ENCODE data around the gene GNG4. TPM values are rescaled to one million over a fixed set of nuclear protein-coding genes. Genes with fewer than 3 reads are reported as not detected.
"Not testable (repeated sequence)": the region's sequence is repeated elsewhere in the genome, so short reads cannot be mapped to it uniquely, and the experiment has no call there.

GNG4 gene
- polyA plus RNA-seq, 1 donor from 2014 or later = not detected

DNA sequence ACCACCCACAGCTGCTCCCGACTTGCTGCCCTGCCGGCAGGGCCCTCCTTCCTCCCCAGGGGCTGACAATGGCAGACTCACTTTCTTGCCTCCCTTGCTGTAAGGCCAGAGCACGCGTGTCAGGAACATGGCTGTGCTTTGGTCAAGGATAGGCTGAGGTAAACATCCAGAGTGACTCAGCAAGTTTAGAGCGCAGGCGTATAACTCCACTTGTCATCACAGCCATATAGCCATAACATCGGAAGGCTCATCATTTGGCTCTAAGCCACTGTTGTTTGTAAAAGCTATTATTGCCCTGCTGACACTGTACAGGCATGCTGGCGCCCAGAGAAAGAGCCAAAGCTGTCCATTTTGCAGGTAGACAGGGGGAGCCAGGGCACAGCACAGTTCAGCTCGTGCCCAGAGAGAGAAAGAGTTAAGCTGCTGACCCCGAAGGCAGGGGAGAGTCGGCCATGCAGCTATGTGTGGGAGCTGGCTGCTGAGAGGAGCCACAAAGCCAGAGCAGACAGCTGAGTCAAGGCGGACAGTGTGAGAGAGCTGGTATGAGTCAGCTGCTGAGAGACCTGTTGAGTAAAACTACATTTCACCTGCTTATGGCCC, 60.6 kb downstream of the GNG4 start:
- peaks cover 24% of the 10 kb centered on the region for H3K27me3 Mint-ChIP-seq
- H3K4me1 Mint-ChIP-seq = peaks cover 0 to 1% (median 0%) of the 10 kb centered on the region in 3 donors
- no peaks in the 10 kb centered on the region for H3K36me3 Mint-ChIP-seq
- H3K9me3 Mint-ChIP-seq = peaks cover 9 to 20% (median 14%) of the 10 kb centered on the region in 3 donors
- H3K27ac Mint-ChIP-seq = no peak overlapping the region
- peak overlapping the region in 1 of 4 donors; percentile 74 for H3K4me3 Mint-ChIP-seq

DNA sequence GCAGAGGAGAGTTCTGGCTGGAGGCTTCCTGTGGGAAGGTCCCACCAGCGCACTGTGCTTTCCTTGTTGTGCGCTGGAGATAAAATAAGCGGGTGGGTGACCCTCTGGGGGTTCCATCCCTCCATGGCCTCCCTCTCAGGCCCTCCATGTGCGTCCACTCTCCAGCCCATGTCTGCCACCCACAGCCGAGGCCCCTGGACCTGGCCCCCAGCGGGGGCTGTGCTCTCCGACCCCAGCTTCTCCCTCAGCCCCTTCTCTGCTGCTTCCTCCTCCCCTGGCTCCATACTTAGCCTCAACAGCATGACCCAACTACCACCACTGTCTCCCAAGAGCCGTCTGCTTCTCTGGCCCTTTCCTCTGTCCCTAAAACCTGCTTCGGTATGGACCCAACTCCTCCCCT, 61.4 kb downstream of the GNG4 start:
- Mint-ChIP-seq H3K9me3 (peaks cover 9 to 18% (median 14%) of the 10 kb centered on the region in 3 donors), H3K27ac (no peak overlapping the region), H3K4me1 (peaks cover 0 to 1% (median 0%) of the 10 kb centered on the region in 3 donors), H3K27me3 (peaks cover 19% of the 10 kb centered on the region), H3K4me3 (no peak overlapping the region), H3K36me3 (no peaks in the 10 kb centered on the region)

DNA sequence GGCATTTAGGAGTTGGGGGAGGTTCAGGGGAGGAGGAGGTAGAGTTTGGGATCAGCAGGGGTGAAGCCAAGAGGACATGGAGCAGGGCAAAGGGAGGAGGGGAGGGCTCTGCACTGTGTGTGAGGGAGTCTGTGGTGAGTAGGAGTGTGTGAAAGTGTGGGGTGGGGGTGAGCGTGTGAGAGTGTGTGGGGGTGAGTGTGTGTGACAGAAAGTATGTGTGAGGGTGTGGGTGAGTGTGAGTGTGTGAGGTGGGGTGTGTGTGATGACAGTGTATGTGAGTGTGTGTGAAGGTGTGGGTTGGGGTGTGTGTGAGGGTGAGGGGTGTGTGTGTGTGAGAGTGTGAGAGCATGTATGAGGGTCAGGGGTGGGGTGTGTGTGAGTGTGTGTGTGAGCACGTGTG, 62.6 kb downstream of the GNG4 start:
- Mint-ChIP-seq H3K27ac (no peak overlapping the region), H3K4me3 (no peak overlapping the region), H3K27me3 (peaks cover 17% of the 10 kb centered on the region), H3K36me3 (no peaks in the 10 kb centered on the region), H3K4me1 (peaks cover 0 to 1% (median 0%) of the 10 kb centered on the region in 3 donors), H3K9me3 (peaks cover 10 to 21% (median 14%) of the 10 kb centered on the region in 3 donors)

DNA sequence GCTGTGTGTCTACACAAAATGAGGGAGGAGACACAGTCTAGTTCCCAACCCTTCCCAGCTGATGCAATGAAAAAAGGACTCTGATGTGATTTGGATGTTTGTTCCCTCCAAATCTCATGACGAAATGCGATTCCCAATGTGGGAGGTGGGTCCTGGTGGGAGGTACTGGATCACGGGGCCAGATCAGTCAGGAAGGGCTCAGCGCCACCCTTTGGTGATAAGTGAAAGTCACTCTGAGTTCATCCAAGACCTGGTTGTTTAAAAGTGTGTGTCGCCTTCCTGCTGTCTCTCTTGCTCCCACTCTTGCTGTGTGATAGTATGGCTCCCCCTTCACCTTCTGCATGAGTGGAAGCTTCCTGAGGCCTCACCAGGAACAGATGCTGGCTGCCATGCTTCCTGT, 63.2 kb downstream of the GNG4 start:
- peak overlapping the region in 1 of 3 donors; percentile 67 for H3K27ac Mint-ChIP-seq
- H3K36me3 Mint-ChIP-seq = no peaks in the 10 kb centered on the region
- peaks cover 11 to 25% (median 16%) of the 10 kb centered on the region in 3 donors for H3K9me3 Mint-ChIP-seq
- H3K4me1 Mint-ChIP-seq = peaks cover 0 to 1% (median 0%) of the 10 kb centered on the region in 3 donors
- H3K4me3 Mint-ChIP-seq = no peak overlapping the region
- peaks cover 12% of the 10 kb centered on the region for H3K27me3 Mint-ChIP-seq

DNA sequence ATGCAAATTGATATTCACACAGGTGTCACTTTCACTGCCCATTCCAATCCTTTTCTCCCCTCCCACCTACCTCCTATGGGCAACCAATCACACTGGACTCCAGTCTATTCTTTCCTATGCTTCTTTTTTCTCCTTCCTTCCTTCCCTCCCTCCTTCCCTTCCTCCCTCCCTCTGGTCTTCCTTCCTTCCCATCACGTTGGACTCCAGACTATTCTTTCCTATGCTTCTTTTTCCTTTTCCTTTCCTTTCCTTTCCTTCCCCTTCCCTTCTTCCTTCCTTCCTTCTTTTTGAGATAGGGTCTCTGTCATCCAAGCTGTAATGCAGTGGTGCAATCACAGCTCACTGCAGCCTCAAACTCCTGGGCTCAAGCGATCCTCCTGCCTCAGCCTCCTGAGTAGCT, 64.6 kb downstream of the GNG4 start:
- Mint-ChIP-seq H3K36me3 (peaks cover 2% of the 10 kb centered on the region), H3K9me3 (peaks cover 13 to 22% (median 16%) of the 10 kb centered on the region in 3 donors), H3K4me1 (peaks cover 0 to 1% (median 0%) of the 10 kb centered on the region in 3 donors)

DNA sequence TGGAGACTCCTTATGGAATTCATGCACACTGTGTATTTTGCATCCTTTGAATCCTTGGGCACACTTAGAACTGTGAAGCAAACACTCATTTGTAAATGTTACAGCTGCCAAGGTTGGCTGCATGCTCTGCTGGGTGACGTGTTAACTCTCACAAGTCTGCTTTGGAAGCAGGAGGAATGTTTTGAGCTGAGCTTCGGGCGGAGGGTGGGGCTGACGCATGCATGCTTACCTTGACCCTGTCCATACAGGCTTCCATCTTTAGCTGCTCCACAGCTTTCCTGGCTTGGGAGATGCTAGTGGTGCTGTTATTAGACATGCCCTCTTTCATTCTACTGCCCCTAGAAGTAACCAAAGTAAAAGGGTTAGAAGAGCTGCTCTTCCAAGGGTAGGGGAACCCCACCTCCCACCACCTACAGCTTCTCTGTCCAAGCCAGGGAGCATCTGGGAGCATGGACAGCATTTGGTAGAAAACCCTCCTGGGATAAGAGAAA, 66.0 kb downstream of the GNG4 start:
- peaks cover 9% of the 10 kb centered on the region for H3K27me3 Mint-ChIP-seq
- peaks cover 0 to 1% (median 0%) of the 10 kb centered on the region in 3 donors for H3K4me1 Mint-ChIP-seq
- H3K36me3 Mint-ChIP-seq = peaks cover 4% of the 10 kb centered on the region
- peaks cover 4 to 13% (median 6%) of the 10 kb centered on the region in 3 donors for H3K9me3 Mint-ChIP-seq
- no peak overlapping the region for H3K27ac Mint-ChIP-seq
- peak overlapping the region in 1 of 4 donors; percentile 14 for H3K4me3 Mint-ChIP-seq

More for the DNA sequence above, 64.6 kb downstream of the GNG4 start:
- H3K27ac Mint-ChIP-seq = no peak overlapping the region
- H3K27me3 Mint-ChIP-seq = peaks cover 11% of the 10 kb centered on the region
- no peak overlapping the region for H3K4me3 Mint-ChIP-seq

DNA sequence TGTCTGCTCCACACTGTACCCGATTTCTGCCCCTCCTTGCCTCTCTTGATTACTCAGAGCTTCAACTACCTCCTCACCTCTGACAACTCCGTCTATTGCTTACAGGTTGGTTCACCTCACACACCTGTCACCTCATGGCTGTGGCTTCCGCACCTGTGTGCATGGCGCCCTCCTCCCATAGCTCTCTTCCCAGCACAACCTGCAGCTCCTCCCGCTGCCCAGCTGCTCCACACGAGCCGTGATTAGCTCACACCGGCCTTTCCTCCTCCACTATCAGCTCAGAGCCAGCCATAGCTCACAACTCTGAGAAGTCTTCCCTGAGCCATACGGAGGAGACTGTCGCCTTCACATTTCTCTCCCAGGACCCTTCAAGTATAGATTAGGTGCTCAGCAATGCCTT, 67.5 kb downstream of the GNG4 start:
- Mint-ChIP-seq H3K4me1 (peaks cover 0 to 1% (median 0%) of the 10 kb centered on the region in 3 donors), H3K27ac (no peak overlapping the region), H3K9me3 (peaks cover 3 to 11% (median 4%) of the 10 kb centered on the region in 3 donors), H3K4me3 (no peak overlapping the region), H3K36me3 (peaks cover 5% of the 10 kb centered on the region), H3K27me3 (peaks cover 9% of the 10 kb centered on the region)

DNA sequence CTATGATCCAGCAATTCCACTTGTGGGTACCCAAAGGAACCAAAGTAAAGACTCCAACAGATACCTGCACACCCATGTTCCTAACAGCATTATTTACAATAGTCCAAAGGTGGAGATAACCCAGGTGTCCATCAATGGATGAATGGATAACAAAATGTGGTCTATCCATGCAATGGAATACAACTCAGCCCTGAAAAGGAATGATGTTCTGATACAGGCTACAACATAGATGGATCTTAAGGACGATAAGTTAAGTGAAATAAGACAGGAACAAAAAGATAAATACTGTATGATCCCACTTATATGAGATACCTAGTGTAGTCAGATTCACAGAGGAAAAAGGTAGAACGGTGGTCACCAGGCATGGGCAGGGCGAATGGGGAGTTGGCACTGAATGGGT, 69.7 kb downstream of the GNG4 start:
- Mint-ChIP-seq H3K4me1 (no peaks in the 10 kb centered on the region), H3K36me3 (peaks cover 5% of the 10 kb centered on the region), H3K9me3 (peaks cover 3 to 11% (median 4%) of the 10 kb centered on the region in 3 donors), H3K4me3 (no peak overlapping the region), H3K27ac (no peak overlapping the region), H3K27me3 (peaks cover 4% of the 10 kb centered on the region)

DNA sequence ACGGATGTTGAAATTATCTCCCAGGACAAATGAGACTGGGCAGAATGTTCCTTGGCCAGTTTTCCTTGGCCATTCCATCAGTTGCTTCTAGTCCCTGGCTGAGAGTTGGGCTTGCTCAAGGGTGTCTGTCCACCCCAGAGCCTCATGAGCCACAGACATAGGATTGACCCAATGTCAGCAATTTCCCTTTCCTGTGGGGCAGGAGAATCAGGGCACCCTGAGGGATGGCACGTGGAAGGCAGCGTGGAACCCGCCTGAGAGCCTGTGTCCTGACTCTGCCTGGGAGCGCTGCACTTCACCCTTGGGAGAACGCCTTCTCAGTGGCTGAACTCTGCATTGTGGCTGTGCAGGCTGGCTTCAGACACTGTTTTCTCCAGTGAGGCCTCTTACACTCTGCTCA, 74.0 kb downstream of the GNG4 start:
- Mint-ChIP-seq H3K4me3 (no peak overlapping the region), H3K36me3 (peaks cover 5% of the 10 kb centered on the region), H3K4me1 (no peaks in the 10 kb centered on the region), H3K27me3 (no peaks in the 10 kb centered on the region), H3K27ac (no peak overlapping the region), H3K9me3 (peaks cover 0 to 3% (median 0%) of the 10 kb centered on the region in 3 donors)

DNA sequence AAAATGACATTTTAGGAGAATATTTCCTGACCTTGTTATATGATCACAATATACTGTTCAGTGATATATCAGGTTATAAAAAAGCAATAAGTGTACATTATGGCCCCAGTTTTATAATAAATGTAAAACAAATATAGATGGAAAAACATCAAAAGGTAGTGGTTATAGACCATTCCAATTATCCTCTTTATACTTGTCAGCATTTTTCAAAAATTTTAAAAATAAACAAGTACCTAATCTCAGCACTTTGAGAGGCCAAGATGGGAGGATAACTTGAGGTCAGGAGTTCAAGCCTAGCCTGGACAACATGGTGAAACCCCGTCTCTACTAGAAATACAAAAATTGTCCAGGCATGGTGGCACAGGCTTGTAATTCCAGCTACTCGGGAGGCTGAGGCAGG, 75.7 kb downstream of the GNG4 start:
- Mint-ChIP-seq H3K27me3 (peaks cover 1% of the 10 kb centered on the region), H3K4me1 (no peaks in the 10 kb centered on the region), H3K27ac (no peak overlapping the region), H3K4me3 (no peak overlapping the region), H3K9me3 (peaks cover 0 to 2% (median 0%) of the 10 kb centered on the region in 3 donors), H3K36me3 (peaks cover 2% of the 10 kb centered on the region)

DNA sequence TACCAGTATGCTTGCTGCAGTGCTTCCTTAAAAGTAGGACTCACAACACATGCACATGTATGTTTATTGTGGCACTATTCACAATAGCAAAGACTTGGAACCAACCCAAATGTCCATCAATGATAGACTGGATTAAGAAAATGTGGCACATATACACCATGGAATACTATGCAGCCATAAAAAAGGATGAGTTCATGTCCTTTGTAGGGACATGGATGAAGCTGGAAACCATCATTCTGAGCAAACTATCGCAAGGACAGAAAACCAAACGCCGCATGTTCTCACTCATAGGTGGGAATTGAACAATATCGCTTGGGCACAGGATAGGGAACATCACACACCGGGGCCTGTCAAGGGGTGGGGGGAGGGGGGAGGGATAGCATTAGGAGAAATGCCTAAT, 76.6 kb downstream of the GNG4 start:
- not testable (repeated sequence) for H3K27ac Mint-ChIP-seq, H3K27me3 Mint-ChIP-seq, H3K4me3 Mint-ChIP-seq, H3K9me3 Mint-ChIP-seq, H3K36me3 Mint-ChIP-seq, H3K4me1 Mint-ChIP-seq

DNA sequence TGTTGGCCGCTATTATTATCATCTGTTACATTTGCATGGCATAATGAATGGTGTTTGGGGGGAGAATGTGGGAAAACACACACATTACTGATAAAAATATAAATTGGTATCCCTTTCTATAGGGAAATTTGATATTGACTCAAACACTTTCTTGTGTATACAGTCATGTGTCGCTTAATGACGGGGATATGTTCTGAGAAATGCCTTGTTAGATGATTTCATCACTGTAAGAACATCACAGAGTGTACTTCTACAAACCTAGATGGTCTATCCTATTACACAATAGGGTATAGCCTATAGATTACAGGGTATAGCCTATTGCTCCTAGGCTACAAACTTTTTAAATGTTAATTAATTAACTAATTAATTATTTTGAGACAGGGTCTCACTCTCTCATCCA, 78.1 kb downstream of the GNG4 start:
- no peak overlapping the region for H3K4me3 Mint-ChIP-seq
- H3K27ac Mint-ChIP-seq = no peak overlapping the region
- H3K36me3 Mint-ChIP-seq = no peaks in the 10 kb centered on the region
- peaks cover 0 to 2% (median 0%) of the 10 kb centered on the region in 3 donors for H3K9me3 Mint-ChIP-seq
- H3K27me3 Mint-ChIP-seq = peaks cover 1% of the 10 kb centered on the region
- peaks cover 0 to 2% (median 2%) of the 10 kb centered on the region in 3 donors for H3K4me1 Mint-ChIP-seq

DNA sequence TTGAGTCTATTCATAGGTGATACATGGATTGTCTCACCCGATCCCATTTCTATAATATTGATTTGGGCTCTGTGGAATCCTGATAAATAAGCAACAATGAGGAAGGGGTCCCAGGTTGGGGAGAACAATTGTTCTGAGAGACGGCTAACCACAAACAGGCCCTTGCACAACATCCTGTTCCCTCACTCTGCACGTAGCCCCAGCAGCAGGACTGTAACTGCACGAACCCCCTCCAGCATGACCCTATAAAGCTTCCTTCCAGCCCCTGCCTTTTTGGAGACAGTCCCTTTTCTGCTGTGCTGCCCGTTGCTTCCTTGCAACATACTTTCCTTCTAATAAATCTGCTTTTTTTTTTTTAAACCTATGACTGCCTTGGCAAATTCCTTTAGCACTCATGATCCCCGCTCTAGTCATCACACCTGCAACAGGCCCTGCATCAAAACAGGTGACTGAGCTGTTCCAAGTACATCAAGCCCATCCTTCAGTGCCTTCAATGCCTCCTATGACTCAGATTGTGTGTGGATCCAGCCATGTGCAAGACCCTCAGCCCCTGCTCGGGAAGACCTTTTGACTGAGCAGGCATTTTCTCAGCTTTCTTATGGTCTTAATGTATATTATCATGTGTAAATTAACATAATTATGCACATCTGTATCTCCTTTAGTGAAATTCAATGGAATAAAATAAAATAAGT, 81.6 kb downstream of the GNG4 start:
- Mint-ChIP-seq H3K27ac (no peak overlapping the region), H3K27me3 (peaks cover 1% of the 10 kb centered on the region), H3K9me3 (peaks cover 0 to 2% (median 0%) of the 10 kb centered on the region in 3 donors), H3K4me1 (peaks cover 0 to 2% (median 2%) of the 10 kb centered on the region in 3 donors), H3K36me3 (no peaks in the 10 kb centered on the region), H3K4me3 (no peak overlapping the region)

DNA sequence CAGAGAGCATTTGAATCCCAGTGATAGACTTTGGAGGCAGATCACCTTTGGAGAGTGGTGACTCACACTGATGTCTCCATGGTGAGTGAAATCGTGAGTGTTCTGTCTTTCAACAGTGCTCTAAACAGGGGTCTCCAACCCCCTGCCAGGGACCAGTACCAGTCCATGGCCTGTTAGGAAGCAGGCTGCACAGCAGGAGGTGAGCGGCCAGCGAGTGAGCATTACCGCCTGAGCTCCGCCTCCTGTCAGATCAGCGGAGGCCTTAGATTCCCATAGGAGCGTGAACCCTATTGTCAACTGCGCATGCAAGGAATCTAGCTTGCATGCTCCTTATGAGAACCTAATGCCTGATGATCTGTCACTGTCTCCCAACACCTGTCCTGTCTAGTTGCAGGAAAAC, 83.5 kb downstream of the GNG4 start:
- H3K27ac Mint-ChIP-seq = no peak overlapping the region
- peaks cover 0 to 2% (median 2%) of the 10 kb centered on the region in 3 donors for H3K4me1 Mint-ChIP-seq
- no peak overlapping the region for H3K4me3 Mint-ChIP-seq
- no peaks in the 10 kb centered on the region for H3K36me3 Mint-ChIP-seq
- peaks cover 0 to 2% (median 0%) of the 10 kb centered on the region in 3 donors for H3K9me3 Mint-ChIP-seq
- H3K27me3 Mint-ChIP-seq = peaks cover 1% of the 10 kb centered on the region

DNA sequence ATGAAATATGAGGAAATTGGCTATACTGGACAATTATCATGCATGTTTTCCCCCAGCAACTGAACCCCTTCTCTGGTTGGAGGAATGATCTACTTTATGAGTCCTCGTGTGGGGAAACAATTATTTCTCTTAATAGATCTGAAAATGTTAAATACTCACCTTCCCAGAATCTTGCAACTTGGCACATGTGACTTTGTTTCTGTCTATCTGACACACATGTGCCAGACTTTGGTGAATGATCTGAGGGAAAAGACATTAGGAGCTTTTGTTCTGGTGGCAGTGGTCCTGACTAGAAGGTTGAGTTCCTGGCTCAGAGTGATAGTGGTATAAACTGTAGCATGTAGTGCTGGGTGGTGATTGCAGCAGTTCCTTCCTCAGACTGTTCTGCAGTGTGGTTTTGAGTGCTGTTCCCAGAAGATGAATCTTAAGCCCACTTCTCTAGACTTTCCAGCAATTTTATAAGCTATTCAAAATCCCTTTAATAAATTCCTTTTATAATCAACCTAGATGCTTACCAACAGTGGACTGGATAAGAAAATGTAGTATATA, 86.0 kb downstream of the GNG4 start:
- Mint-ChIP-seq H3K4me1 (peaks cover 0 to 2% (median 2%) of the 10 kb centered on the region in 3 donors), H3K27ac (no peak overlapping the region), H3K9me3 (no peaks in the 10 kb centered on the region)

More for the DNA sequence above, 86.0 kb downstream of the GNG4 start:
- H3K27me3 Mint-ChIP-seq = no peaks in the 10 kb centered on the region
- H3K36me3 Mint-ChIP-seq = no peaks in the 10 kb centered on the region
- no peak overlapping the region for H3K4me3 Mint-ChIP-seq

Data from IgD-negative memory B cell (primary cell).